ENCODE data around the gene NOTCH4.

Gene NOTCH4

GRCh38 chr6:32254761-32255198 lies 30.9 kb upstream of the NOTCH4 start:
- no peak overlapping the region for H3K9ac ChIP-seq (ENCODE audit: low read depth, low read length, poor library complexity, severe bottlenecking)
- no peaks in the 10 kb centered on the region for H3K36me3 ChIP-seq (ENCODE audit: insufficient read depth, low read length)
- H4K20me1 ChIP-seq (ENCODE audit: insufficient read depth, low read length, poor library complexity, severe bottlenecking) = no peaks in the 10 kb centered on the region
- no peaks in the 10 kb centered on the region for H3F3A ChIP-seq (ENCODE audit: low read depth)
- TF ChIP-seq EZH2phosphoT487 (IDR thresholded peaks at IDR 0.05; ENCODE audit: borderline replicate concordance) (no peak), CTCF (conservative IDR thresholded peaks at IDR 0.05; ENCODE audit: low read length) (no peak)
- H3K4me3 ChIP-seq (ENCODE audit: low read length, poor library complexity, severe bottlenecking) = no peak overlapping the region
- no peaks in the 10 kb centered on the region for H3K9me2 ChIP-seq (replicated peaks; ENCODE audit: low read depth, low read length)
- no peaks in the 10 kb centered on the region for H3K79me2 ChIP-seq (ENCODE audit: insufficient read depth, low read length)
- H3K9me3 ChIP-seq (ENCODE audit: insufficient read depth, low read depth, low read length) = no peaks in the 10 kb centered on the region
- no peak overlapping the region for H3K4me2 ChIP-seq (ENCODE audit: low read depth, low read length, poor library complexity, severe bottlenecking)
- H2AFZ ChIP-seq (ENCODE audit: low read length) = no peak overlapping the region
- H3K4me1 ChIP-seq (ENCODE audit: insufficient read depth, low read length, poor library complexity, severe bottlenecking) = peaks cover 5% of the 10 kb centered on the region
- no peaks in the 10 kb centered on the region for H3K27me3 ChIP-seq (ENCODE audit: insufficient read depth, low read length, poor library complexity, severe bottlenecking)

- no peaks in the 10 kb centered on the region for H3K27me3 ChIP-seq (ENCODE audit: insufficient read depth, low read length, poor library complexity, severe bottlenecking)
- H3K4me2 ChIP-seq (ENCODE audit: low read depth, low read length, poor library complexity, severe bottlenecking) = no peak overlapping the region
- no peaks in the 10 kb centered on the region for H3K9me2 ChIP-seq (replicated peaks; ENCODE audit: low read depth, low read length)
- no peaks in the 10 kb centered on the region for H3F3A ChIP-seq (ENCODE audit: low read depth)
- H3K4me3 ChIP-seq (ENCODE audit: low read length, poor library complexity, severe bottlenecking) = no peak overlapping the region
- no peaks in the 10 kb centered on the region for H4K20me1 ChIP-seq (ENCODE audit: insufficient read depth, low read length, poor library complexity, severe bottlenecking)
- no peaks in the 10 kb centered on the region for H3K36me3 ChIP-seq (ENCODE audit: insufficient read depth, low read length)
- TF ChIP-seq EZH2phosphoT487 (IDR thresholded peaks at IDR 0.05; ENCODE audit: borderline replicate concordance) = no peak
- TF ChIP-seq CTCF (conservative IDR thresholded peaks at IDR 0.05; ENCODE audit: low read length) = no peak
- H3K4me1 ChIP-seq (ENCODE audit: insufficient read depth, low read length, poor library complexity, severe bottlenecking) = peaks cover 5% of the 10 kb centered on the region
- no peaks in the 10 kb centered on the region for H3K9me3 ChIP-seq (ENCODE audit: insufficient read depth, low read depth, low read length)
- no peak overlapping the region for H3K9ac ChIP-seq (ENCODE audit: low read depth, low read length, poor library complexity, severe bottlenecking)
- H2AFZ ChIP-seq (ENCODE audit: low read length) = peak overlapping the region; percentile 79
- H3K79me2 ChIP-seq (ENCODE audit: insufficient read depth, low read length) = no peaks in the 10 kb centered on the region
Measured at GRCh38 chr6:32252331-32253009, 28.6 kb upstream of the NOTCH4 start.

DNA sequence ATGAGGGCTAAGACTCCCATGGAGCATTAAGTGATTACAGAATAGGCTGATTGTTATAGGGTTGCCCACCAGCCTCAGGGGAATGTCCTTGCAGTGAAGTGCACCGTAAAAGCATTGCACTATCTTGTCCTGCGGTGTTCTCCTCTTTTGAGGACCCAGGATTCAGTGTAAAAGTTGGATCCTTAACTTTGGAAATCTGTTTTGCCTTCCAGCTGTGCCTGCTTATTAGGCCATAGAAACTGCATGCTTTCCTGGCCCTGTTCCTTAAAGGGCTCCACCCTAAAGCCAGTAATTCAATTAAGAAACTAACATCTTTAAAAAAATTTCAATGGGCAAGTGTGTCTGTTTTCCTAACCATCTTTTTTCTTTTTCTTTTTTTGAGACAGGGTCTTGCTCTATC lies 25.4 kb upstream of the NOTCH4 start:
- Histone ChIP-seq H3K4me3 (ENCODE audit: low read length, poor library complexity, severe bottlenecking) (no peak overlapping the region), H3K36me3 (ENCODE audit: insufficient read depth, low read length) (no peaks in the 10 kb centered on the region), H3K9me3 (ENCODE audit: insufficient read depth, low read depth, low read length) (no peaks in the 10 kb centered on the region), H3K4me2 (ENCODE audit: low read depth, low read length, poor library complexity, severe bottlenecking) (no peak overlapping the region), H3K9me2 (replicated peaks; ENCODE audit: low read depth, low read length) (no peaks in the 10 kb centered on the region), H3K4me1 (ENCODE audit: insufficient read depth, low read length, poor library complexity, severe bottlenecking) (peaks cover 8% of the 10 kb centered on the region), H4K20me1 (ENCODE audit: insufficient read depth, low read length, poor library complexity, severe bottlenecking) (no peaks in the 10 kb centered on the region), H3K9ac (ENCODE audit: low read depth, low read length, poor library complexity, severe bottlenecking) (no peak overlapping the region), H3F3A (ENCODE audit: low read depth) (no peaks in the 10 kb centered on the region), H2AFZ (ENCODE audit: low read length) (no peak overlapping the region), H3K27me3 (ENCODE audit: insufficient read depth, low read length, poor library complexity, severe bottlenecking) (no peaks in the 10 kb centered on the region), H3K79me2 (ENCODE audit: insufficient read depth, low read length) (no peaks in the 10 kb centered on the region)
- TF ChIP-seq EZH2phosphoT487 (IDR thresholded peaks at IDR 0.05; ENCODE audit: borderline replicate concordance) (no peak), CTCF (conservative IDR thresholded peaks at IDR 0.05; ENCODE audit: low read length) (no peak)
